SH-SY5Y (cell line): ENCODE measurements around the gene CIDEC.

ENCODE experiments used
- GATA2 ChIP-seq: IDR thresholded peaks from 2 replicates; pipeline ENCODE4 v1.6.1; 2011; ENCODE audit warnings: mild to moderate bottlenecking, low read depth, low read length
- GATA3 ChIP-seq: IDR thresholded peaks from 2 replicates; pipeline ENCODE4 v1.6.1; 2011; ENCODE audit warnings: low read depth, mild to moderate bottlenecking, low read length, moderate library complexity

- no peak for TF ChIP-seq GATA3
- no peak for TF ChIP-seq GATA2
These were observed 16.8 kb downstream of the CIDEC start for GRCh38 chr3:9863058-9863772.
